C4-2B (cell line): ENCODE data around the gene RNF224.

Experiments
- H3K27ac ChIP-seq: fragments of 450-650 bp; 2 replicates; pipeline ENCODE4 v1.5.1; 2017
- CTCF ChIP-seq: fragments of 450-650 bp; conservative IDR thresholded peaks from 2 replicates; pipeline ENCODE4 v1.5.1; 2017; ENCODE audit warnings: mild to moderate bottlenecking
- ZFX ChIP-seq: fragments of 450-650 bp; IDR thresholded peaks from 2 replicates; pipeline ENCODE4 v1.6.1; 2017

The RNF224 gene

GRCh38 chr9:137262909-137263285, 35.6 kb downstream of the RNF224 start:
- H3K27ac ChIP-seq = no peak overlapping the region; the same call in 1 of the 2 replicates
- TF ChIP-seq ZFX (no peak), CTCF (no peak)

GRCh38 chr9:137263506-137263905, 36.2 kb downstream of the RNF224 start:
- TF ChIP-seq CTCF = no peak
- TF ChIP-seq ZFX = no peak
- H3K27ac ChIP-seq = no peak overlapping the region; the same call in 1 of the 2 replicates

- no peak overlapping the region for H3K27ac ChIP-seq
- TF ChIP-seq ZFX = no peak
- TF ChIP-seq CTCF = no peak
These were observed 36.8 kb downstream of the RNF224 start for GRCh38 chr9:137264067-137264466.

GRCh38 chr9:137265496-137266161, 38.3 kb downstream of the RNF224 start:
- TF ChIP-seq ZFX (no peak), CTCF (no peak)
- peak overlapping the region; percentile 9 for H3K27ac ChIP-seq

GRCh38 chr9:137266162-137266527, 38.8 kb downstream of the RNF224 start:
- TF ChIP-seq ZFX (no peak), CTCF (no peak)
- H3K27ac ChIP-seq = peak overlapping the region; percentile 9

GRCh38 chr9:137266585-137267453, 39.5 kb downstream of the RNF224 start:
- no peak for TF ChIP-seq CTCF
- no peak for TF ChIP-seq ZFX
- H3K27ac ChIP-seq = peak overlapping the region; percentile 99

GRCh38 chr9:137267933-137268355, 40.6 kb downstream of the RNF224 start:
- TF ChIP-seq ZFX = no peak
- no peak for TF ChIP-seq CTCF
- peak overlapping the region; percentile 99 for H3K27ac ChIP-seq
